ENCODE results near the gene PCDHA10.

DNA sequence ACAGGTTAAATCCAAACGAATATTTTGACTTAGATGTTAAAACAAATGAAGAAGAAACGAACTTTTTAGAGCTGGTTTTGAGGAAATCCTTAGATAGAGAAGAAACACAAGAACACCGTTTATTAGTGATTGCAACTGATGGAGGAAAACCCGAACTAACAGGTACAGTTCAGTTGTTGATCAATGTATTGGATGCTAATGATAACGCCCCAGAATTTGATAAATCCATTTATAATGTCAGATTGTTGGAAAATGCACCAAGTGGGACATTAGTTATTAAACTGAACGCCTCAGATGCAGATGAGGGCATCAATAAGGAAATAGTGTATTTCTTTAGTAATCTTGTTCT lies 33.4 kb upstream of the PCDHA10 start:
- TF ChIP-seq, protein P1, sequence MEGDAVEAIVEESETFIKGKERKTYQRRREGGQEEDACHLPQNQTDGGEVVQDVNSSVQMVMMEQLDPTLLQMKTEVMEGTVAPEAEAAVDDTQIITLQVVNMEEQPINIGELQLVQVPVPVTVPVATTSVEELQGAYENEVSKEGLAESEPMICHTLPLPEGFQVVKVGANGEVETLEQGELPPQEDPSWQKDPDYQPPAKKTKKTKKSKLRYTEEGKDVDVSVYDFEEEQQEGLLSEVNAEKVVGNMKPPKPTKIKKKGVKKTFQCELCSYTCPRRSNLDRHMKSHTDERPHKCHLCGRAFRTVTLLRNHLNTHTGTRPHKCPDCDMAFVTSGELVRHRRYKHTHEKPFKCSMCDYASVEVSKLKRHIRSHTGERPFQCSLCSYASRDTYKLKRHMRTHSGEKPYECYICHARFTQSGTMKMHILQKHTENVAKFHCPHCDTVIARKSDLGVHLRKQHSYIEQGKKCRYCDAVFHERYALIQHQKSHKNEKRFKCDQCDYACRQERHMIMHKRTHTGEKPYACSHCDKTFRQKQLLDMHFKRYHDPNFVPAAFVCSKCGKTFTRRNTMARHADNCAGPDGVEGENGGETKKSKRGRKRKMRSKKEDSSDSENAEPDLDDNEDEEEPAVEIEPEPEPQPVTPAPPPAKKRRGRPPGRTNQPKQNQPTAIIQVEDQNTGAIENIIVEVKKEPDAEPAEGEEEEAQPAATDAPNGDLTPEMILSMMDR (conservative IDR thresholded peaks at IDR 0.05; ENCODE audit: low read depth, low read length), result no peak
- TF ChIP-seq EZH2phosphoT487 (IDR thresholded peaks at IDR 0.05; ENCODE audit: borderline replicate concordance, low read length) (no peak), EZH2 (IDR thresholded peaks at IDR 0.05; ENCODE audit: low read length, unreplicated experiment) (no peak)

All from PC-3 (cell line).